Measurements from ENCODE around the gene ALK.

GRCh38 chr2:29305762-29306161 lies 615.6 kb downstream of the ALK start:
- TF ChIP-seq CTCF (IDR thresholded peaks at IDR 0.05), result no peak
- TF ChIP-seq POLR2A (IDR thresholded peaks at IDR 0.05), result no peak
- TF ChIP-seq EP300 (IDR thresholded peaks at IDR 0.05), result no peak
- TF ChIP-seq POLR2AphosphoS5 (IDR thresholded peaks at IDR 0.05), result no peak
